GM12873 (cell line): Measurements from ENCODE around the gene DYSF.

ENCODE experiments used
- TF ChIP-seq, protein P1 (sequence below): IDR thresholded peaks from 2 replicates; pipeline ENCODE4 v1.5.1; 2012; ENCODE audit warnings: low read depth, mild to moderate bottlenecking, moderate library complexity, low read length, control low read depth; ENCODE audit not compliant: insufficient read depth; ENCODE audit errors: missing control alignments

The DYSF gene

DNA sequence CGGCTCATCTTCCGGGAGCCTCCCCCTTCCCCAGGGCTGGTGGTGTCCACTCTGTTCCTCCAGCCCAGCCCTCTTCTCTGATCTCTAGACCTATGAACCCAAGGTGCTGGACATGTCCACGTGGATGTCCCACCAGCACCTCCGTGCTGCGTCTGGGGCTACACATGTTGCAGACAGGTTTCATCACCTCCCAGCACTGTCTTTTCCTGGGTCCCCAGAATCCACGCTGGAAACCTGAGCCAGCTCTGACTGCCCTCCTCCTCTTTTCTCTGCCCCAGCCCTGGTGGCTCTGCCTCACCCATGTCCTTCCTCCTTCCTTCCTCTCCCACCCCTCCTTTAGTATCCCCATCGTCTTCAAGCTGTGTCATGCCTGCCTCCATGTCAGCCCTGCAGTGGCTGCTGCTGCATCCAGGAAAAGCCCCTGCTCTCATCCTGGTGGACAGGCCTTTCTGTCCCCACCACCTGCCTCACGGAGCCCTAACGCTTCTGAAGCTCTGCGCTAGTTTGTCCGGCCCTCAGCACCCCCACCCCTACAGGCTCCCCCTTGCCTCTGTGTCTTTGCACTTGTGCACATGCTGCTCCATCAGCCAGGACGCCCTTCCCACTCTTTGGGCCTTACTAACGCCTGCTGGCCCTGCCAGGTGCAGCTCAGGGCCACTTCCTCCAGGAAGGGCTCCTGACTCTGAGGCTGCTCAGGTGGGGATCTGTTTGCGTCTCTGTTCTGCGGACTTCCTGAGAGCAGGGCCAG lies 105.9 kb downstream of the DYSF start:
- TF ChIP-seq, protein P1, sequence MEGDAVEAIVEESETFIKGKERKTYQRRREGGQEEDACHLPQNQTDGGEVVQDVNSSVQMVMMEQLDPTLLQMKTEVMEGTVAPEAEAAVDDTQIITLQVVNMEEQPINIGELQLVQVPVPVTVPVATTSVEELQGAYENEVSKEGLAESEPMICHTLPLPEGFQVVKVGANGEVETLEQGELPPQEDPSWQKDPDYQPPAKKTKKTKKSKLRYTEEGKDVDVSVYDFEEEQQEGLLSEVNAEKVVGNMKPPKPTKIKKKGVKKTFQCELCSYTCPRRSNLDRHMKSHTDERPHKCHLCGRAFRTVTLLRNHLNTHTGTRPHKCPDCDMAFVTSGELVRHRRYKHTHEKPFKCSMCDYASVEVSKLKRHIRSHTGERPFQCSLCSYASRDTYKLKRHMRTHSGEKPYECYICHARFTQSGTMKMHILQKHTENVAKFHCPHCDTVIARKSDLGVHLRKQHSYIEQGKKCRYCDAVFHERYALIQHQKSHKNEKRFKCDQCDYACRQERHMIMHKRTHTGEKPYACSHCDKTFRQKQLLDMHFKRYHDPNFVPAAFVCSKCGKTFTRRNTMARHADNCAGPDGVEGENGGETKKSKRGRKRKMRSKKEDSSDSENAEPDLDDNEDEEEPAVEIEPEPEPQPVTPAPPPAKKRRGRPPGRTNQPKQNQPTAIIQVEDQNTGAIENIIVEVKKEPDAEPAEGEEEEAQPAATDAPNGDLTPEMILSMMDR = no peak

DNA sequence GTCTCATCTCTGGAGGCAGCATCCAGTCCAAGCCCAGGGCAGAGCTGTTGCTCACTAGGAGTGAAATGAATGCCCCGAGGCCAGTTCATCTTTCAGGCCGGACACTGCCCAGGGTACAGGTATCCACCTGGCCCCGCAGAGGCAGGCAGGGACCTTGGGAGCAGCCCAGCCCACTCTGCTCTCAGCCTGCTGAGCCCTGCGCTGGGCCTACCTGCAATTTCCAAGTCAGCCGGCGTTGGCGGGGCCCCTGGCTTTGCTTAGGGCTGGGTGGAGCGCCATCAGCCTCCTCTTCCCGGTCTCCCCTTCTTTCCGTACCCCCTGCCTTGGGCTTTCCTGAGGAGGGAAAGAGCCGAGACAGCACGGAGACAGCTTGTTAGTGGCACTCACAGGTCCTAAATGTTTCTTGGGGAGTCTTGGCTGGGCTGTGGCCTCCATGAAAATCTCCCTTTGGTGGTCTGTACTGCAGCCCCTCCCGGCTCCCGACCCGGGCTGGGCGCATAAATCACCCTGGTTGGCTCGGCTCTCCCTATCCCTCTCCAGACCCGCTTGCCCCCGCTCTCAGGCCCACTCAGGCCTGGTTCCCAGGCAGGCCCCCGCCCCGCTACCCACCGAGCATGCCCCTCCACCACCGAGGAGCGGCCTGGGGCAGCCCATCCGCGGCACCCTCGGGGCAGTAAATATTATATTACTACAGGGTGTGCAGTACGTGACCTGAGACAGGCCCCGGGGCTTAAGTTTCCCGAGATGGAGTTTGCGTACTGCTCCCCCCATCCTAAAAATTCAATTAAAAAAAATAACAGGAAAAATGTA lies 106.7 kb downstream of the DYSF start:
- TF ChIP-seq, protein P1 = no peak

DNA sequence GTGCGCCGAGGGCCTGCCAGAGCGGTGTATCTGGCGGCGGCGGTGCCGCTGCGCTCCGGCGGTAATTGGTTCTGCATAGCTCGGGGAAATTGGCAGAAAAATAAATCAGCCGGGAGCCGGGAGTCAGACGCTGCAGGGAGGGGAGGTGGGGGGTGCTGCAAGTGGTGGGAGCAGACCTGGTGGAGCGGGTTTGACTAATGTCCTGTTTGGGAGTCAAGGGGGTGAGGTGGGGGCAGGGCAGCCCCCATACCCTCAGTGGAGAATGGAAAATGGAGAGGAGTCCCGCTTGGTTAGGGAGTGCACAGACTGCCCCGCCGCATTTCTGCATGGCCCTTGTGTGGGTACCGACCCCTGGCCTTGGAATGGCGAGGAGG lies 107.3 kb downstream of the DYSF start:
- TF ChIP-seq, protein P1 = no peak

DNA sequence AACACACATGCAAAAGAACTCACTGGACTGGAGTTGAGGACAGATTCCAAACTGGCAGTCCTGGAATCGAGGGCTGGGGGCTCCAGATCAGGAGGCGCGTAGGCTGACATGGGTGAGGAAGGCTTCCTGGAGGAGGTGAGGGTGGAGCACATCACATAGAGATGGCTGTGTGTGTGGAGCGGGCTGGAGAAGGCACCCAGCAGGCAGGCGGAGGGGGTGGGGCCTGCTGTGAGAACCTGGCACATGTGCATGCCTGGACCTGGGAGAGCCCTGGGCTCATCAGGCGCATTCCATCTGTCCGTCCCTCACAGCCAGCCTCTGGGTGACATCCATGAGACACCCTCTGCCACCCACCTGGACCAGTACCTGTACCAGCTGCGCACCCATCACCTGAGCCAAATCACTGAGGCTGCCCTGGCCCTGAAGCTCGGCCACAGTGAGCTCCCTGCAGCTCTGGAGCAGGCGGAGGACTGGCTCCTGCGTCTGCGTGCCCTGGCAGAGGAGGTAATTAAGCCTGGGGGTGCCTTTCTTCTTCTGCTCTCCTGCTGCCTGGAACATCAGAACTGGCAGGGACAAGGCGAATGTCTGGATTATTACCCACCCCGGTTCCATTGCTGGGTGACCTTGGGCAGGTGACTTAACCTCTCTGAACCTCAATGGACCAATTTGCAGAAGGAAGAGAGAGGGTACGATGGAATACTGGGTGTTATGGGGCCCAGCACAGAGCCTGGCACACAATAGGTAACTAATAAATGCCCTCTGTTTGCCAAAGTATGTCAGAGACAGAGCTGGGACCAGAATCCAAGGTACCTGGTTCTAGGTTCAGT lies 108.3 kb downstream of the DYSF start:
- TF ChIP-seq, protein P1 = no peak

DNA sequence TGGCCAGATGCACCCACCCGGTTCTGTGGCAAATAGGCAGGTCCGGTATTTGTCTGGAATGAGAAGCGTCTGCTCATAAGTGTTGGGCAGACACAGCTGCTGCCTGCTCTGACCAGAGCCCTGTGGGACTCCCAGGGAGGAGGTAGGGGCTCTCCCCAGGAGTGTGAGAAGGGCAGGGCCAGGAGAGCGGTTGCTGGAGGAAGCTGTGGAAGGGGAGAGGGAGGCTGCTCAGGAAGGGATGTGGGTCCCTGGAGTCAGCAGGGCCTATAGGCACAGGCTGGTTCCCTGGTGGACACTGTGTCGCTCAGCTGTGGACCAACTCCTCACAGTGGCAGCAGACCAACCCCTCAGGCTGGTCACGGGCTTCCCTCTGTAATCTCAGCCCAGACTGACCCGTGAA lies 109.2 kb downstream of the DYSF start:
- TF ChIP-seq, protein P1 = no peak

DNA sequence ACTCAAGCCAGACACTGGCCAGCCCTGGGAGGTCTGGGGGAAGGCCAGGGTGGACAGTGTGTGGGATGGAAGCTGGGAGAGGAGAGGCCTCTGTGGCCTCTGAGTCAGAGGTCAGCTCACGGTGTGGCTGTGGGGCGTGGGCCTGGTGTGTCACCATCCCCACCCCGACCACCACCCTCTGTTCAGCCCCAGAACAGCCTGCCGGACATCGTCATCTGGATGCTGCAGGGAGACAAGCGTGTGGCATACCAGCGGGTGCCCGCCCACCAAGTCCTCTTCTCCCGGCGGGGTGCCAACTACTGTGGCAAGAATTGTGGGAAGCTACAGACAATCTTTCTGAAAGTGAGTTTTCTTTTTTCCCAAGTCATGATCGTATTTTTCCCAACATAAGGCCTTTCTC lies 110.5 kb downstream of the DYSF start:
- TF ChIP-seq, protein P1 = no peak

DNA sequence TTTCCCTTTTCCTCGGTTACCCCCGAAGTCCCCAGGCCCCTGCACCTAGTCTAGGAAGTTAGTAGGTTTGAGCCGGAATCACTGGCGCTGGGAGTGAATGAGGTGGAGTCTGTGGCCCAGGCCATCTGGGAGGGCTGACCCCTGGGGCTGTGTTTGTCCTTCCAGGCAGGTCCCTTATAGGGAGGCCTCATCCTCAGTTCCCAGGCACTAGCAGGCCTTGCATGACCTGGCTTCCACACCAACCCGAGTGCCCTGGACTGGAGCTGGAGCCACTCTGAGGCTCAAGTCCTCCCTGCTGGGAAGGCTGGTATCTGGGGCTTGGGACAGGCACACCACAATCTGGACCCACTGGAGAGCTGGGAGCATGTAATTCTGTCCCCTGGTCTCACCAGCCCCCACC lies 111.0 kb downstream of the DYSF start:
- TF ChIP-seq, protein P1 = no peak
